ENCODE data around the gene PLSCR1. TPM values are rescaled to one million over a fixed set of nuclear protein-coding genes. Genes with fewer than 3 reads are reported as not detected.
A peak's percentile ranks its signal among the peaks of the same experiment; 100 is the strongest.
"Not testable (repeated sequence)": the region's sequence is repeated elsewhere in the genome, so short reads cannot be mapped to it uniquely, and the experiment has no call there.

Gene PLSCR1
- total RNA-seq, 1 experiment from 2014 or later: 31.7 TPM

- Histone ChIP-seq H3K4me1 (0 out of 2 replicates have a peak, but pooled peaks cover 3% of the 10 kb centered on the region), H3K4me3 (no peak overlapping the region), H3K36me3 (no peaks in the 10 kb centered on the region), H3K27me3 (no peaks in the 10 kb centered on the region), H3K27ac (no peak overlapping the region), H3K9me3 (replicated peaks) (no peaks in the 10 kb centered on the region)
- no peak for DNase-seq
These were observed 48.2 kb downstream of the PLSCR1 start for GRCh38 chr3:146496251-146496650.

DNA sequence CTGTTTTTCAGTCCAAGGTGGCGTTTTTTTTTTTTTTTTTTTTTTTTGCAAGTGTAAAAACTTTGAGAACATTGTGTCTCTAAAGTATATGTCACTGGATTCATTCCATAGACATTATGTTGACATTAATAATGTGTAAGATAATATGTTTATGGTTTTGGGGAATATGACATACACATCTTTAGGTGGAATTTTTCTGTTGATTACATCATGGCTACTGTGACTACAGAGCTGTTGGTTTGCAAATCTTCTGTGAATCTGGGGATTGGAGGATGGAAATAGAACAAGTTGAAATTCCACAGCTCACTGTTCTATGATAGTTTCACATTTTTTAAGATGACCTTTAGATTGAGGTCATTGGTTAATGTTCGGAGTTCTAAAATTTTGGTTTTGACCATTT is 50.6 kb downstream of the PLSCR1 start:
- no peaks in the 10 kb centered on the region for H3K27me3 ChIP-seq
- peak in 1 of 2 experiments; percentile 8 for DNase-seq
- no peaks in the 10 kb centered on the region for H3K36me3 ChIP-seq
- no peaks in the 10 kb centered on the region for H3K9me3 ChIP-seq (replicated peaks)
- no peak overlapping the region for H3K4me3 ChIP-seq
- 0 out of 2 replicates have a peak, but pooled peaks cover 3% of the 10 kb centered on the region for H3K4me1 ChIP-seq
- no peak overlapping the region for H3K27ac ChIP-seq

DNA sequence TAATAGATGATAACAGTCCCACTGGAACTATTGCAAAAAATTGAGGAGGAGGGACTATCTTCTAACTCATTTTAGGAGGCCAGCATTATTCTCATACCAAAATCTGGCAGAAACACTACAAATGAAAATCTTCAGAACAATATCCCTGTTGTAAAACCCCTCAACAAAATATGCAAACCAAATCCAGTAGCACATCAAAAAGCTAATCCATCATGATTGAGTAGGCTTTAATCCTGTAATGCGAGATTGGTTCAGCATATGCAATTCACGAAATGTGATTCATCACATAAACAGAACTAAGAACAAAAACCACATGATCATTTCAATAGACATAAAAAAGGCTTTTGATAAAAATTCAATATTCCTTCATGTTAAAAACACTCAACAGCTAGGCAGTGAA is 51.2 kb downstream of the PLSCR1 start:
- Histone ChIP-seq H3K36me3 (no peaks in the 10 kb centered on the region), H3K4me1 (0 out of 2 replicates have a peak, but pooled peaks cover 3% of the 10 kb centered on the region)
- peak in 1 of 2 experiments; percentile 36 for DNase-seq

DNA sequence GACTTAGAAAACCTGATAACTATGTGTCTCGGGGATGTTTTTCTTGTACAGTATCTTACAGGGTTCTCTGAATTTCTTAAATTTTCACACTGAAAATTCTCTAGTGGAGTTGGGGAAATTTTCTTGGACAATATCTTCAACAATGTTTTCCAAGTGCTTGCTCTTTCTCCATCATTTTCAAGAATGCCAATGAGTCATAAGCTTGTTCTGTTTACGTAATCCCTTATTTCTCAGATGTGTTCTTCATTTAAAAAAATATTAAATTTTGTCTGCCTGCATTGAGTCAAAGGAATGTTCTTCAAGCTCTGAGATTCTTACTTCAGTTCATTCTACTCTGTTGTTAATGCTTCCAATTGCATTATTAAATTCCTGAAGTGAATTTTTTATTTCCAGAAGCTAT is 53.1 kb downstream of the PLSCR1 start:
- Histone ChIP-seq H3K4me1 (0 out of 2 replicates have a peak, but pooled peaks cover 3% of the 10 kb centered on the region), H3K27me3 (no peaks in the 10 kb centered on the region), H3K4me3 (no peak overlapping the region), H3K36me3 (no peaks in the 10 kb centered on the region), H3K27ac (no peak overlapping the region), H3K9me3 (replicated peaks) (no peaks in the 10 kb centered on the region)
- no peak for DNase-seq

More for the DNA sequence above, 51.2 kb downstream of the PLSCR1 start:
- H3K27ac ChIP-seq: no peak overlapping the region
- H3K4me3 ChIP-seq: no peak overlapping the region
- H3K27me3 ChIP-seq: no peaks in the 10 kb centered on the region
- H3K9me3 ChIP-seq (replicated peaks): no peaks in the 10 kb centered on the region

- no peak overlapping the region for H3K27ac ChIP-seq
- no peaks in the 10 kb centered on the region for H3K4me1 ChIP-seq
- no peaks in the 10 kb centered on the region for H3K27me3 ChIP-seq
- no peaks in the 10 kb centered on the region; the same call in 1 of the 2 replicates for H3K9me3 ChIP-seq (replicated peaks)
- H3K4me3 ChIP-seq: no peak overlapping the region
- DNase-seq: no peak
- no peaks in the 10 kb centered on the region for H3K36me3 ChIP-seq
These were observed 59.1 kb downstream of the PLSCR1 start for GRCh38 chr3:146485297-146485696.

- Histone ChIP-seq H3K36me3 (no peaks in the 10 kb centered on the region), H3K27ac (no peak overlapping the region), H3K9me3 (replicated peaks) (no peaks in the 10 kb centered on the region), H3K4me3 (no peak overlapping the region), H3K27me3 (no peaks in the 10 kb centered on the region), H3K4me1 (no peaks in the 10 kb centered on the region)
- peak in 1 of 2 experiments; percentile 15 for DNase-seq
These were observed 68.2 kb downstream of the PLSCR1 start for GRCh38 chr3:146476094-146476740.

DNA sequence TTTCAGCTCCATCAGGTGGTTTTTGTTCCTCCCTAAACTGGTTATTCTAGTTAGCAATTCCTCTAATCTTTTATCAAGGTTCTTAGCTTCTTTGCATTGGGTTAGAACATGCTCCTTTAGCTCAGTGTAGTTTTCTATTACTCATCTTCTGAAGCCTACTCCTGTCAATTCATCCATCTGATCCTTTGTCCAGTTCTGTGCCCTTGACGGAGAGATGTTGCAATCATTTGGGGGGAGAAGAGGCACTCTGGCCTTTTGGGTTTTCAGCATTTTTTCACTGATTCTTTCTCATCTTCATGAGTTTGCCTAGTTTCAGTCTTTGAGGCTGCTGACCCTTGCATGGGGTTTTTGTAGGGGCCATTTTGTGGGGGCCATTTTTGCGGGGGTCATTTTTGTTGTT is 69.4 kb downstream of the PLSCR1 start:
- H3K4me1 ChIP-seq; H3K9me3 ChIP-seq (replicated peaks); H3K27me3 ChIP-seq; H3K36me3 ChIP-seq; H3K4me3 ChIP-seq; H3K27ac ChIP-seq; DNase-seq: not testable (repeated sequence)

DNA sequence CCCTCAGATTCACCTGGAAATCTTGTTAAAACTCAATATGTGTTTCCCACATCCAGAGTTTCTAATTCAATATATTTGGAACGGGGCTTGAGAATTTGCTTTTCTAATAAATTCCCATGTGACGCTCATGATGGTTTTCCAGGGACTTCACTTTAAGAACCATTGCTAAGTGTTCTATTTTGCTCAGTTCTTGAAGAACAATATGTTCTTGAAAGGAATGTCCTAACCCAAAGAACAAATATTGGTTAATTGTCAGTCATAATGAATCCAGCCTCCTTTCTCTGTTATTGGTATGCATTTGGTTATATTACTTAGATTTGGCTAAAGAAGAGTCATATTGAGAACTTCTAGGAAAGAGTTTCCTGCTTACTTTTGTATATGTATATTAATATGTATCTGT is 70.7 kb downstream of the PLSCR1 start:
- Histone ChIP-seq H3K4me3 (no peak overlapping the region), H3K9me3 (replicated peaks) (no peaks in the 10 kb centered on the region), H3K4me1 (no peaks in the 10 kb centered on the region), H3K27ac (no peak overlapping the region), H3K36me3 (no peaks in the 10 kb centered on the region), H3K27me3 (no peaks in the 10 kb centered on the region)
- DNase-seq: no peak

DNA sequence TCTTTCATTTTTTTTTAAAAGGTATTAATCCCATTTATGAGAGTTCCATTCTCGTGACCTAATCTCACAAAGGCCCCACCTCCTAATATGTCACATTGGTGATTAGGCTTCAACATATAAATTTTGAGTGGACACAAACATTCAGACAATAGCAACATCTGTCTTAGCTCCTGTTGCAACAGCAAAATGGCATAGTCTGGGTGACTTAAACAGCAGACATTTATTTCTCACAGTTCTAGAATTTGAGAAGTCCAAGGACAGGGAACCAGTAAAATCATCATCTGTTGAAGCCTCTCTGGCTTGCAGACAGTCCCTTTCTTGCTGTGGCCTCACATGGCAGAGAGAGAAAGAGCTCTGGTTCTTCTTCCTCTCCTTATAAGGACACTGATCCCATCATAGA is 71.8 kb downstream of the PLSCR1 start:
- H3K4me3 ChIP-seq: no peak overlapping the region
- H3K9me3 ChIP-seq (replicated peaks): no peaks in the 10 kb centered on the region
- no peaks in the 10 kb centered on the region for H3K27me3 ChIP-seq
- no peak for DNase-seq
- no peaks in the 10 kb centered on the region for H3K36me3 ChIP-seq
- H3K4me1 ChIP-seq: no peaks in the 10 kb centered on the region
- H3K27ac ChIP-seq: no peak overlapping the region

- DNase-seq: no peak
- no peak overlapping the region for H3K4me3 ChIP-seq
- no peaks in the 10 kb centered on the region for H3K9me3 ChIP-seq (replicated peaks)
- H3K27ac ChIP-seq: no peak overlapping the region
- H3K4me1 ChIP-seq: no peaks in the 10 kb centered on the region
- no peaks in the 10 kb centered on the region for H3K27me3 ChIP-seq
- H3K36me3 ChIP-seq: no peaks in the 10 kb centered on the region
These were observed 73.4 kb downstream of the PLSCR1 start for GRCh38 chr3:146471012-146471411.

- no peak for DNase-seq
- Histone ChIP-seq H3K27ac (no peak overlapping the region), H3K36me3 (no peaks in the 10 kb centered on the region), H3K27me3 (no peaks in the 10 kb centered on the region), H3K4me3 (no peak overlapping the region), H3K4me1 (no peaks in the 10 kb centered on the region), H3K9me3 (replicated peaks) (no peaks in the 10 kb centered on the region)
These were observed 73.9 kb downstream of the PLSCR1 start for GRCh38 chr3:146470425-146470990.

GRCh38 chr3:146469150-146470017 is 75.0 kb downstream of the PLSCR1 start, which contains the start of gene PLSCR2:
TSS of gene PLSCR2 (minus strand) at chr3:146469561. CDS start at chr3:146459904, 9,657 bp downstream.
- DNase-seq: no peak
- H3K27me3 ChIP-seq: no peaks in the 10 kb centered on the region
- H3K4me1 ChIP-seq: no peaks in the 10 kb centered on the region
- no peak within 1 kb of the TSS for H3K4me3 ChIP-seq
- H3K27ac ChIP-seq: no peak within 1 kb of the TSS
- no peaks in the 10 kb centered on the region for H3K9me3 ChIP-seq (replicated peaks)
- H3K36me3 ChIP-seq: no peaks in the 10 kb centered on the region

- Histone ChIP-seq H3K27me3 (no peaks in the 10 kb centered on the region), H3K9me3 (replicated peaks) (no peaks in the 10 kb centered on the region), H3K36me3 (no peaks in the 10 kb centered on the region), H3K4me3 (no peak overlapping the region), H3K27ac (no peak overlapping the region), H3K4me1 (no peaks in the 10 kb centered on the region)
- DNase-seq: no peak
These were observed 75.7 kb downstream of the PLSCR1 start for GRCh38 chr3:146468671-146469149.

- Histone ChIP-seq H3K4me1 (no peaks in the 10 kb centered on the region), H3K9me3 (replicated peaks) (no peaks in the 10 kb centered on the region), H3K27ac (no peak overlapping the region), H3K36me3 (no peaks in the 10 kb centered on the region), H3K4me3 (no peak overlapping the region), H3K27me3 (no peaks in the 10 kb centered on the region)
- DNase-seq: no peak
These were observed 76.2 kb downstream of the PLSCR1 start for GRCh38 chr3:146468234-146468633.

GRCh38 chr3:146466604-146467003 is 77.8 kb downstream of the PLSCR1 start:
- H3K9me3 ChIP-seq (replicated peaks): no peaks in the 10 kb centered on the region
- DNase-seq: no peak
- no peaks in the 10 kb centered on the region for H3K4me1 ChIP-seq
- H3K27me3 ChIP-seq: no peaks in the 10 kb centered on the region
- no peak overlapping the region for H3K27ac ChIP-seq
- no peak overlapping the region for H3K4me3 ChIP-seq
- no peaks in the 10 kb centered on the region for H3K36me3 ChIP-seq
